Skeletal muscle cell (primary cell): ENCODE measurements around the gene SUSD4.
"Not testable (repeated sequence)": the region's sequence is repeated elsewhere in the genome, so short reads cannot be mapped to it uniquely, and the experiment has no call there.

Experiments used
- DNase-seq: peaks from one replicate; pipeline ENCODE4 v3.0.0-alpha.2; 2010; ENCODE audit warnings: low read depth
- H3K4me3 ChIP-seq: 2 replicates; pipeline ENCODE4 v1.5.1; 2011; ENCODE audit warnings: low read depth, mild to moderate bottlenecking, control low read depth, low read length, moderate library complexity

Gene SUSD4

GRCh38 chr1:223264983-223265908 is 98.7 kb downstream of the SUSD4 start:
- no peak overlapping the region for H3K4me3 ChIP-seq

GRCh38 chr1:223264529-223264928 is 99.4 kb downstream of the SUSD4 start:
- no peak overlapping the region for H3K4me3 ChIP-seq
- no peak for DNase-seq

More at GRCh38 chr1:223264983-223265908, 98.7 kb downstream of the SUSD4 start:
- DNase-seq = no peak

GRCh38 chr1:223261914-223262313 is 102.1 kb downstream of the SUSD4 start:
- no peak overlapping the region for H3K4me3 ChIP-seq
- no peak for DNase-seq

GRCh38 chr1:223260712-223261111 is 103.3 kb downstream of the SUSD4 start:
- DNase-seq = no peak
- H3K4me3 ChIP-seq = no peak overlapping the region

- DNase-seq = no peak
Measured at GRCh38 chr1:223259462-223259861, 104.5 kb downstream of the SUSD4 start.

GRCh38 chr1:223258751-223259198 is 105.2 kb downstream of the SUSD4 start:
- peak; percentile 39 for DNase-seq

More at GRCh38 chr1:223259462-223259861, 104.5 kb downstream of the SUSD4 start:
- H3K4me3 ChIP-seq = no peak overlapping the region

GRCh38 chr1:223257856-223258550 is 106.0 kb downstream of the SUSD4 start:
- no peak for DNase-seq
- H3K4me3 ChIP-seq = no peak overlapping the region

More at GRCh38 chr1:223258751-223259198, 105.2 kb downstream of the SUSD4 start:
- H3K4me3 ChIP-seq = no peak overlapping the region

GRCh38 chr1:223256034-223256433 is 107.9 kb downstream of the SUSD4 start:
- no peak for DNase-seq
- no peak overlapping the region for H3K4me3 ChIP-seq

- no peak for DNase-seq
- H3K4me3 ChIP-seq = no peak overlapping the region
Measured at GRCh38 chr1:223253916-223254315, 110.1 kb downstream of the SUSD4 start.

GRCh38 chr1:223251387-223251786 is 112.6 kb downstream of the SUSD4 start:
- H3K4me3 ChIP-seq, DNase-seq: not testable (repeated sequence)

- no peak for DNase-seq
- no peak overlapping the region for H3K4me3 ChIP-seq
Measured at GRCh38 chr1:223250632-223251015, 113.4 kb downstream of the SUSD4 start.

- no peak for DNase-seq
Measured at GRCh38 chr1:223249854-223250631, 113.9 kb downstream of the SUSD4 start.

GRCh38 chr1:223248770-223249140 is 115.2 kb downstream of the SUSD4 start:
- no peak for DNase-seq
- H3K4me3 ChIP-seq = no peak overlapping the region

More at GRCh38 chr1:223249854-223250631, 113.9 kb downstream of the SUSD4 start:
- no peak overlapping the region for H3K4me3 ChIP-seq

GRCh38 chr1:223248001-223248769 is 115.8 kb downstream of the SUSD4 start:
- no peak overlapping the region for H3K4me3 ChIP-seq
- DNase-seq = no peak

- DNase-seq = no peak
- H3K4me3 ChIP-seq = no peak overlapping the region
Measured at GRCh38 chr1:223246476-223247112, 117.4 kb downstream of the SUSD4 start.

GRCh38 chr1:223245983-223246382 is 118.0 kb downstream of the SUSD4 start:
- H3K4me3 ChIP-seq = no peak overlapping the region
- DNase-seq = no peak

- DNase-seq = no peak
- H3K4me3 ChIP-seq = no peak overlapping the region
Measured at GRCh38 chr1:223245411-223245810, 118.6 kb downstream of the SUSD4 start.

- DNase-seq = no peak
- no peak overlapping the region for H3K4me3 ChIP-seq
Measured at GRCh38 chr1:223244366-223245103, 119.4 kb downstream of the SUSD4 start.
